HEK293 (cell line): ENCODE data around the gene SCGB3A1.

Experiments used
- HOXA7 ChIP-seq: sonication (generic); formaldehyde crosslinking; IDR thresholded peaks from 2 replicates; pipeline ENCODE4 v1.8.1; 2022; ENCODE audit warnings: missing genetic modification reagents, borderline replicate concordance
- YY1 ChIP-seq: fragments of 450-650 bp; formaldehyde crosslinking; IDR thresholded peaks from 2 replicates; pipeline ENCODE4 v1.5.1; 2018; ENCODE audit warnings: missing biosample characterization, missing genetic modification characterization
- ZFP69B ChIP-seq: fragments of 450-650 bp; formaldehyde crosslinking; IDR thresholded peaks from 2 replicates; pipeline ENCODE4 v1.5.1; 2016; ENCODE audit warnings: missing biosample characterization, missing genetic modification characterization
- ZNF121 ChIP-seq: fragments of 450-650 bp; formaldehyde crosslinking; IDR thresholded peaks from 2 replicates; pipeline ENCODE4 v1.5.1; 2016; ENCODE audit warnings: missing biosample characterization, missing genetic modification characterization
- ZNF157 ChIP-seq: fragments of 450-650 bp; formaldehyde crosslinking; IDR thresholded peaks from 2 replicates; pipeline ENCODE4 v1.5.1; 2016; ENCODE audit warnings: missing biosample characterization, missing genetic modification characterization
- ZNF24 ChIP-seq: fragments of 450-650 bp; formaldehyde crosslinking; IDR thresholded peaks from 2 replicates; pipeline ENCODE4 v1.5.1; 2016; ENCODE audit warnings: missing biosample characterization, missing genetic modification characterization
- ZNF292 ChIP-seq: fragments of 450-650 bp; formaldehyde crosslinking; IDR thresholded peaks from 2 replicates; pipeline ENCODE4 v1.5.1; 2016; ENCODE audit warnings: low read depth, missing biosample characterization, missing genetic modification characterization, borderline replicate concordance
- ZNF404 ChIP-seq: fragments of 450-650 bp; formaldehyde crosslinking; IDR thresholded peaks from 2 replicates; pipeline ENCODE4 v1.5.1; 2017; ENCODE audit warnings: missing biosample characterization, missing genetic modification characterization
- ZNF426 ChIP-seq: fragments of 450-650 bp; formaldehyde crosslinking; IDR thresholded peaks from 2 replicates; pipeline ENCODE4 v1.5.1; 2017; ENCODE audit warnings: missing biosample characterization, missing genetic modification characterization, mild to moderate bottlenecking, inconsistent platforms, moderate library complexity
- ZNF777 ChIP-seq: fragments of 450-650 bp; formaldehyde crosslinking; IDR thresholded peaks from 2 replicates; pipeline ENCODE4 v1.5.1; 2017; ENCODE audit warnings: missing biosample characterization, missing genetic modification characterization, borderline replicate concordance
- TF ChIP-seq, protein P1 (sequence below): fragments of 450-650 bp; formaldehyde crosslinking; IDR thresholded peaks from 2 replicates; pipeline ENCODE4 v1.5.1; 2016; ENCODE audit warnings: missing biosample characterization, missing genetic modification characterization
- TF ChIP-seq, protein P2 (sequence below): fragments of 450-650 bp; formaldehyde crosslinking; IDR thresholded peaks from 2 replicates; pipeline ENCODE4 v1.5.1; 2016; ENCODE audit warnings: missing biosample characterization, missing genetic modification characterization
- TF ChIP-seq, protein P3 (sequence below): fragments of 450-650 bp; formaldehyde crosslinking; IDR thresholded peaks from 2 replicates; pipeline ENCODE4 v1.5.1; 2016; ENCODE audit warnings: missing biosample characterization, missing genetic modification characterization
- TF ChIP-seq, protein P4 (sequence below): fragments of 450-650 bp; formaldehyde crosslinking; IDR thresholded peaks from 2 replicates; pipeline ENCODE4 v1.5.1; 2016; ENCODE audit warnings: missing biosample characterization, missing genetic modification characterization

DNA sequence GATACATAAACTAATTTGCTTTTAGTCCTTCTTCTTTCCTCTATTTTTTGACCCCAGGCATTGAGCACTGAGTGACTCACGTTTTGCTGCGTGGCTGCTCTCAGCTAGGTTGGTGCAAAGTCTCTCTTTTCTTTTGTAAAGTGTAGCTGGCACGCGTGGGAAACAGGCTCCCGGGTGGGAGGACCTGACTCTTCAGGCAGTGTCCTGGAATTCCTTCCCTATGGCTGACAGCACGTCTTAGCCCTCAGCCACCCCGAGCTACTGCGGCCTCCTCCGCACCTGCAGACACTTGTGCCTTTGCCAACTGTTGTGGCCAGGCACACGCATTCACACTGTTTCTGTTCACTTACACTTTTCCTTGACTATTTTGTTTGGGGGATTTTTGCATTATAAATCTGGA is 877 bp upstream of the SCGB3A1 start:
- TF ChIP-seq ZNF426, result no peak
- no peak for TF ChIP-seq ZNF121
- no peak for TF ChIP-seq ZFP69B (tag by site-specific recombination)
- TF ChIP-seq, protein P1, sequence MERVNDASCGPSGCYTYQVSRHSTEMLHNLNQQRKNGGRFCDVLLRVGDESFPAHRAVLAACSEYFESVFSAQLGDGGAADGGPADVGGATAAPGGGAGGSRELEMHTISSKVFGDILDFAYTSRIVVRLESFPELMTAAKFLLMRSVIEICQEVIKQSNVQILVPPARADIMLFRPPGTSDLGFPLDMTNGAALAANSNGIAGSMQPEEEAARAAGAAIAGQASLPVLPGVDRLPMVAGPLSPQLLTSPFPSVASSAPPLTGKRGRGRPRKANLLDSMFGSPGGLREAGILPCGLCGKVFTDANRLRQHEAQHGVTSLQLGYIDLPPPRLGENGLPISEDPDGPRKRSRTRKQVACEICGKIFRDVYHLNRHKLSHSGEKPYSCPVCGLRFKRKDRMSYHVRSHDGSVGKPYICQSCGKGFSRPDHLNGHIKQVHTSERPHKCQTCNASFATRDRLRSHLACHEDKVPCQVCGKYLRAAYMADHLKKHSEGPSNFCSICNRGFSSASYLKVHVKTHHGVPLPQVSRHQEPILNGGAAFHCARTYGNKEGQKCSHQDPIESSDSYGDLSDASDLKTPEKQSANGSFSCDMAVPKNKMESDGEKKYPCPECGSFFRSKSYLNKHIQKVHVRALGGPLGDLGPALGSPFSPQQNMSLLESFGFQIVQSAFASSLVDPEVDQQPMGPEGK (tag by site-specific recombination), result no peak
- TF ChIP-seq ZNF404, result no peak
- TF ChIP-seq ZNF777, result no peak
- no peak for TF ChIP-seq YY1
- TF ChIP-seq ZNF157 (tag by site-specific recombination), result no peak
- TF ChIP-seq, protein P2, sequence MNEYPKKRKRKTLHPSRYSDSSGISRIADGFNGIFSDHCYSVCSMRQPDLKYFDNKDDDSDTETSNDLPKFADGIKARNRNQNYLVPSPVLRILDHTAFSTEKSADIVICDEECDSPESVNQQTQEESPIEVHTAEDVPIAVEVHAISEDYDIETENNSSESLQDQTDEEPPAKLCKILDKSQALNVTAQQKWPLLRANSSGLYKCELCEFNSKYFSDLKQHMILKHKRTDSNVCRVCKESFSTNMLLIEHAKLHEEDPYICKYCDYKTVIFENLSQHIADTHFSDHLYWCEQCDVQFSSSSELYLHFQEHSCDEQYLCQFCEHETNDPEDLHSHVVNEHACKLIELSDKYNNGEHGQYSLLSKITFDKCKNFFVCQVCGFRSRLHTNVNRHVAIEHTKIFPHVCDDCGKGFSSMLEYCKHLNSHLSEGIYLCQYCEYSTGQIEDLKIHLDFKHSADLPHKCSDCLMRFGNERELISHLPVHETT (tag by site-specific recombination), result no peak
- TF ChIP-seq, protein P3, sequence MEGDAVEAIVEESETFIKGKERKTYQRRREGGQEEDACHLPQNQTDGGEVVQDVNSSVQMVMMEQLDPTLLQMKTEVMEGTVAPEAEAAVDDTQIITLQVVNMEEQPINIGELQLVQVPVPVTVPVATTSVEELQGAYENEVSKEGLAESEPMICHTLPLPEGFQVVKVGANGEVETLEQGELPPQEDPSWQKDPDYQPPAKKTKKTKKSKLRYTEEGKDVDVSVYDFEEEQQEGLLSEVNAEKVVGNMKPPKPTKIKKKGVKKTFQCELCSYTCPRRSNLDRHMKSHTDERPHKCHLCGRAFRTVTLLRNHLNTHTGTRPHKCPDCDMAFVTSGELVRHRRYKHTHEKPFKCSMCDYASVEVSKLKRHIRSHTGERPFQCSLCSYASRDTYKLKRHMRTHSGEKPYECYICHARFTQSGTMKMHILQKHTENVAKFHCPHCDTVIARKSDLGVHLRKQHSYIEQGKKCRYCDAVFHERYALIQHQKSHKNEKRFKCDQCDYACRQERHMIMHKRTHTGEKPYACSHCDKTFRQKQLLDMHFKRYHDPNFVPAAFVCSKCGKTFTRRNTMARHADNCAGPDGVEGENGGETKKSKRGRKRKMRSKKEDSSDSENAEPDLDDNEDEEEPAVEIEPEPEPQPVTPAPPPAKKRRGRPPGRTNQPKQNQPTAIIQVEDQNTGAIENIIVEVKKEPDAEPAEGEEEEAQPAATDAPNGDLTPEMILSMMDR, result no peak
- TF ChIP-seq, protein P4, sequence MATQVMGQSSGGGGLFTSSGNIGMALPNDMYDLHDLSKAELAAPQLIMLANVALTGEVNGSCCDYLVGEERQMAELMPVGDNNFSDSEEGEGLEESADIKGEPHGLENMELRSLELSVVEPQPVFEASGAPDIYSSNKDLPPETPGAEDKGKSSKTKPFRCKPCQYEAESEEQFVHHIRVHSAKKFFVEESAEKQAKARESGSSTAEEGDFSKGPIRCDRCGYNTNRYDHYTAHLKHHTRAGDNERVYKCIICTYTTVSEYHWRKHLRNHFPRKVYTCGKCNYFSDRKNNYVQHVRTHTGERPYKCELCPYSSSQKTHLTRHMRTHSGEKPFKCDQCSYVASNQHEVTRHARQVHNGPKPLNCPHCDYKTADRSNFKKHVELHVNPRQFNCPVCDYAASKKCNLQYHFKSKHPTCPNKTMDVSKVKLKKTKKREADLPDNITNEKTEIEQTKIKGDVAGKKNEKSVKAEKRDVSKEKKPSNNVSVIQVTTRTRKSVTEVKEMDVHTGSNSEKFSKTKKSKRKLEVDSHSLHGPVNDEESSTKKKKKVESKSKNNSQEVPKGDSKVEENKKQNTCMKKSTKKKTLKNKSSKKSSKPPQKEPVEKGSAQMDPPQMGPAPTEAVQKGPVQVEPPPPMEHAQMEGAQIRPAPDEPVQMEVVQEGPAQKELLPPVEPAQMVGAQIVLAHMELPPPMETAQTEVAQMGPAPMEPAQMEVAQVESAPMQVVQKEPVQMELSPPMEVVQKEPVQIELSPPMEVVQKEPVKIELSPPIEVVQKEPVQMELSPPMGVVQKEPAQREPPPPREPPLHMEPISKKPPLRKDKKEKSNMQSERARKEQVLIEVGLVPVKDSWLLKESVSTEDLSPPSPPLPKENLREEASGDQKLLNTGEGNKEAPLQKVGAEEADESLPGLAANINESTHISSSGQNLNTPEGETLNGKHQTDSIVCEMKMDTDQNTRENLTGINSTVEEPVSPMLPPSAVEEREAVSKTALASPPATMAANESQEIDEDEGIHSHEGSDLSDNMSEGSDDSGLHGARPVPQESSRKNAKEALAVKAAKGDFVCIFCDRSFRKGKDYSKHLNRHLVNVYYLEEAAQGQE (tag by site-specific recombination), result no peak
- TF ChIP-seq ZNF24 (tag by site-specific recombination), result no peak
- no peak for TF ChIP-seq HOXA7
- TF ChIP-seq ZNF292 (tag by site-specific recombination), result no peak
